ENCODE results near the gene RNU6-9.
"Not testable (repeated sequence)": the region's sequence is repeated elsewhere in the genome, so short reads cannot be mapped to it uniquely, and the experiment has no call there.

Gene RNU6-9

DNA sequence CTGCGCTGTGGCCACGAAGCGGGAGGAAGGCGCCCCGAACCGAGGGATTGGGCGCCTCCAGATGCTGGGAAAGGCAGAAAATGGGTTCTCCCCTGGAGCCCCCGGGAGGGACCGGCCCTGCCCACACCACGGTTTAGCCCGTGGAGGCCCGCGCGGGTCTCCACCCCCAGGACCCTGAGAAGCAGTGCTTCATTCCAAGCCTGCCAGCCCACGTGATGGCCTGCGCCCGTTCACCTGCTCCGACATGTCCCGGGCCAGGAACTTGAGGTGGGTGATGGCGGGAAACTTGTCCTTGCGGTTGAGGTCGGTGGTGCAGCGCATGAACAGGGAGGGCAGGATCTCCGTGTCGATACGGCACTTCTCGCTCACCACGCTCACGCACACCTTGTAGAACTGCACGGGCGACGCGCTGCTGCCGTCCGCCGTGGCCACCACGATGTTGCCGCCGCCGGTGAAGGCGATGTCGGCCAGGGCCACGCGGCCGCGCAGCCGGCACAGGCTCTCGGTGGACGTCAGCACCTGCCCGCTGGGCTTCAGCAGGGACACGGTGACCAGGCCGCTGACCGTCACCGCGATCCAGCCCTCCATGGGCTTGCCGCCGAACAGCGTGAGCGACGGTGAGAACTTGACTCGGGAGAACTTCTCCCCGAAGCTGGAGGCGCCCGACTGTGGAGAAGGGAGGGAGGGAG lies 7.6 kb upstream of the RNU6-9 start:
- POLR2A ChIA-PET, result no interaction called here

DNA sequence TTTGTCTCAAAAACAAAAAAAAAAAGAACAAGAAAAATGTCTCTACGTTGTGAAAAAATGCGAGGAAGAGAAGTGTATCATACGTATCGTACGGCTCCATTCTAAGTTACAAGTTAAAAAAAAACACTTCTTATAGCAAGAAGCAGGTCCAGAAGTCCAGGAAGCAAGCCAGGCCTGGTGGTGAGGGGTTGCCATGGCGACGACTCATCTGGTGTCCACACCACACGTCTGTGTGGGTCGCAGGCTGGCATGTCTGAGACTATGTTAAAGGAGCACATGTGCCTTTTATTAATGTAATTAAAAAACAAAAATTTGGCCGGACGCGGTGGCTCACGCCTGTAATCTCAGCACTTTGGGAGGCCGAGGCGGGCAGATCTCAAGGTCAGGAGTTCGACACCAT lies 6.2 kb upstream of the RNU6-9 start:
- no peak for TF ChIP-seq CTCF (IDR thresholded peaks at IDR 0.05; ENCODE audit: control extremely low read depth, extremely low read depth, low read depth, missing control alignments)
- ChIA-PET POLR2A (no interaction called here), CTCF (no interaction called here)
- DNase-seq (ENCODE audit: extremely low spot score), result no peak

More for the DNA sequence above, 7.6 kb upstream of the RNU6-9 start:
- no peak for DNase-seq (ENCODE audit: extremely low spot score)
- TF ChIP-seq CTCF (IDR thresholded peaks at IDR 0.05; ENCODE audit: control extremely low read depth, extremely low read depth, low read depth, missing control alignments), result no peak
- CTCF ChIA-PET, result no interaction called here

GRCh38 chr19:887599-887998 lies 5.7 kb upstream of the RNU6-9 start:
- TF ChIP-seq CTCF (IDR thresholded peaks at IDR 0.05; ENCODE audit: control extremely low read depth, extremely low read depth, low read depth, missing control alignments), result no peak
- ChIA-PET CTCF (interaction anchor here (1.3 kb wide), 1 partner anchor 24 kb away, joined by 4 read pairs; no protein-coding TSS in a partner anchor), POLR2A (no interaction called here)
- no peak for DNase-seq (ENCODE audit: extremely low spot score)

DNA sequence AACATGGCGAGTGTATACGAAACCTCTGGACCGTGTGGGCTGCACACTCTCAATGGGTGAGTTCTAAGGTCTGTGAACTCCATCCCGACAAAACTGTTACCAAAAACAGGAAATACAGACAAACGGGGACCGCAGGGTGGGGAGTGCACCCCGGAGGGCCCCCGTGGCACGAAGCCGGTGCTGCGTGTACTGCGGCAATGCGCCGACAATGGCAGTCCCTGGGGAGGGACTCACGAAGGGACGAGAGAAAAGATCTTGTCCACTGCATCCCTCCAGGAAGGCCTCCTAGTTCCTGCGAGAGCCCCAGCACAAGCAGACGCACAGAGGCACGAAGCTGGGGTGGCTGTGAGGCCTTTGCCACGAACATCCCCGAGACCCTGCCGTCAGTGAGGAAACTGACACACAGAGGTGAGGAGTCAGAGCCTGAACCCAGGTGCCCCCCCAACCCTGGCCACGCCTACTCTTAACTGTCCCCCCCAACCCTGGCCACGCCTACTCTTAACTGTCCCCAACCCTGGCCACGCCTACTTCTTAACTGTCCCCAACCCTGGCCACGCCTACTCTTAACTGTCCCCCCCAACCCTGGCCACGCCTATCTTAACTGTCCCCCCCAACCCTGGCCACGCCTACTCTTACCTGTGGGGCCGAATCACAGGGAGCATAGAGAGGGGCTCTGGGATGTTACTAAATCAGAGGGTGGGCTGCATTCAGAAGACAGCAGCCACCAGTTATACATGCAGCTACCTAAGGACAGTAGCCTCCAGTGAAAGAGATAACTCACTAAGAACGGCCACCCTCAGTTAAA lies 4.5 kb upstream of the RNU6-9 start:
- ChIA-PET CTCF (interaction anchor here (1.3 kb wide), 1 partner anchor 25 kb away, joined by 4 read pairs; no protein-coding TSS in a partner anchor), POLR2A (interaction anchor here (0.6 kb wide), 1 partner anchor 182 kb away, joined by 5 read pairs; no protein-coding TSS in a partner anchor)
- no peak for DNase-seq (ENCODE audit: extremely low spot score)
- no peak for TF ChIP-seq CTCF (IDR thresholded peaks at IDR 0.05; ENCODE audit: control extremely low read depth, extremely low read depth, low read depth, missing control alignments)

DNA sequence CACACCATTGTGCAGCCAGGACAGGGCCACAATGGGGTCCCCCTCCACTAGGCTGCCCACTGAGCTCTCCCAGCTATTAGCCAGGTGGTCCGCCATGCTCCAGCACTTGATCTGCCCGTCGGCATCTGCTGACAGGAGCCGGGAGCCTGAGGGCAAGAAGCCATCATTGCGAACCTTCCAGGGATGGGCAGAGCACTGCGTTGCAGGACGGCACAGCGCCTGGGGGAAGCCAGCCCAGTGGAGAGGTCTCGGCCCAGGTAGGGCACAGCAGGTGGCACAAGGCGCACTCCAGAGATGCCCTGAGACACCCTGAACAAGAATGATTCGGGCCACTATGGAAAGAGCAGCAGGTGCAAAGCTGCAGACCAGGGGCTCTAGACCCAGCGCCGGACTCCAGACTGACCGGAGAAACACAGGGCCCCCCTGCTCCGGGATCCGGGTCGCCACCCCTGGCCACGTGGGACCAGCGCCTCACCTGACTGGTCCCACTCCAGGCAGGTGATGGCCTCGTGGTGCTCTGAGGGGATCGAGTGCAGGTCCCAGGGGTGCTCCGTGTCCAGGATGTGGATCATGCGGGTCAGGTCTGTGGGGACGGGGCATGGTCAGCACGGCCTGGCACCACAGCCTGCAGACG lies 3.5 kb upstream of the RNU6-9 start:
- no peak for TF ChIP-seq CTCF (IDR thresholded peaks at IDR 0.05; ENCODE audit: control extremely low read depth, extremely low read depth, low read depth, missing control alignments)
- DNase-seq (ENCODE audit: extremely low spot score), result no peak
- ChIA-PET CTCF (no interaction called here), POLR2A (interaction anchor here (0.5 to 0.6 kb wide), 2 partner anchors 12 to 181 kb away, joined by 4 to 5 read pairs; no protein-coding TSS in a partner anchor)

DNA sequence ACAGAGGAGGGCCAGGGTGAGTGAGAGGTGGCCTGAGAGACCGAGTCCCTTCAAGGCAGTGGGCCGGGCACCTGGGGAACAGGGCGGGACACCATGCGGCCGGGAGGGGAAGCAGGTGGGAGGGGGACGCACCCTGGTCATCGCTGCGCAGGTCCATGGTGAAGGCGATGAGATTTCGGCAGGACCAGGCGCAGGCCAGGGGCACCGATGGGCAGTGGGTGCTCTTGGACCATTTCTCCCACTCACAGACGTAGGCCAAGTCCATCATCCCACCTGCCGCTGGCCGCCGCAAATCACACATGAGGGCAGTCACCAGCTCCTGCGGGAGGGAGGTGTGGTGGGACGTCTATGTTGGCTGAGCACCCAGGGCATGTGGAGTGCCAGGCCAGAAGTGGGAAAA lies 2.5 kb upstream of the RNU6-9 start:
- no peak for DNase-seq (ENCODE audit: extremely low spot score)
- CTCF ChIA-PET, result interaction anchor here (1.0 kb wide), 1 partner anchor 27 kb away, joined by 3 read pairs; no protein-coding TSS in a partner anchor
- TF ChIP-seq CTCF (IDR thresholded peaks at IDR 0.05; ENCODE audit: control extremely low read depth, extremely low read depth, low read depth, missing control alignments), result no peak
- POLR2A ChIA-PET, result no interaction called here

GRCh38 chr19:891421-892200 lies 1.7 kb upstream of the RNU6-9 start:
- POLR2A ChIA-PET; DNase-seq (ENCODE audit: extremely low spot score): not testable (repeated sequence)
- CTCF ChIA-PET, result interaction anchor here (1.0 to 2.3 kb wide), 2 partner anchors 12 to 28 kb away, joined by 3 to 7 read pairs; no protein-coding TSS in a partner anchor

Measured in GM10248 (cell line).